Dermis microvascular lymphatic vessel endothelial cell (primary cell): ENCODE measurements around the gene ADM2. TPM values are rescaled to one million over a fixed set of nuclear protein-coding genes. Genes with fewer than 3 reads are reported as not detected.

Experiments
- DNase-seq, 2 donors: peaks; one replicate each; pipeline versions ENCODE4 v3.0.0 to v3.0.0-alpha.2; 2010; ENCODE audit warnings: low read depth in 2 of 2
- total RNA-seq: library from RNA; depleted of rRNA; stranded (reverse); fragments of >200 nt; gene quantifications from 2 replicates; pipeline ENCODE4 v1.2.1, GENCODE V29; 2014

ADM2 gene
- total RNA-seq, 1 donor from 2014 or later, result 0.13 TPM

GRCh38 chr22:50445071-50445879 is 36.1 kb upstream of the ADM2 start:
- DNase-seq, result no peak

- DNase-seq, result no peak
Measured at GRCh38 chr22:50445880-50446707, 35.2 kb upstream of the ADM2 start.

- DNase-seq, result no peak
Measured at GRCh38 chr22:50446708-50447575, 34.4 kb upstream of the ADM2 start.

DNA sequence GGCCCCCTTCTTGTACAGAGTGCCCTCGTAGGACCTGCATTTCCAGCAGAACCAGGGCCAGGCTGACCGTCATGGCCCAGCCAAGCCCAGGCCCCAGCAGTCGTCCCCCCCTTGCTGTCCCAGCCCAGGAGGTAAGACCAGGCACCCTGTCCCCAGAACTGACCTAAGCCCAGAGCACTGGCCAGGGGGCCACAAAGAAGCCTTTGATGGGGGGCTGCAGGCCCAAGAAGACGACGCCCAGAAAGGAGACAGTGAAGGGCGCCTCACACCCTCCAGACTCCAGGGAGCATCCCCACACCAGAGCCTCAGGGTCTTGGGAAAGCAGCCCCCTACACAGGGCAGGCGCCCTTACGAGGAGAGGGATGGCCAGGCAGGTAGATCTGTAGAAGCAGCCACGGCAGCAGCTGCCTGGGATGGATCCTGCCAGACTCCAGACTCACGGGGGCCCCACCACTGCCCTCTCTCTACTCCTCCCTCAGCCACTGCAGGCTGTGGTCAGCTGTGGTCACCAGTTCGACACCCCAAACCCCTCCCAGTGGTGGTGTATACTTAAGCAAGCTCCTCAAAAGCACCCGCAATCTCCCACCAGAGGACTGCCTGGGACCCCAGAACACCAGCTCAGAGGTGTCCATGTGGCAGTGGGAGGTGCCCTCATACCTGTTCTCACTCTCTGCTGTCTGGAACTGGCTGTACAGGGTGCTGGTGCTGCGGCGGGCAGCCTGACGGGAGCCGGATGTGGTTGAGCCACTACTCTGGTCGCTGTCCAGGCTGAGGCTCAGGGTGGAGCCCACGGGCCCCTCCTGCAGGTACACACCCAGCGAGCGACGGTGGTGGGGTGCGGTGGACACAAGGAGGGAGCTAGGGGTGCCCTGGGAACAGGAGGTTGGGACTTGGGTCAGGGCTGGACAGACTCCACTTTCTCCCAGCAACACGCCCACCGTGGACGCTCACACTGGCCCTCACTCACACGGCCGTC is 33.5 kb upstream of the ADM2 start:
- no peak for DNase-seq

DNA sequence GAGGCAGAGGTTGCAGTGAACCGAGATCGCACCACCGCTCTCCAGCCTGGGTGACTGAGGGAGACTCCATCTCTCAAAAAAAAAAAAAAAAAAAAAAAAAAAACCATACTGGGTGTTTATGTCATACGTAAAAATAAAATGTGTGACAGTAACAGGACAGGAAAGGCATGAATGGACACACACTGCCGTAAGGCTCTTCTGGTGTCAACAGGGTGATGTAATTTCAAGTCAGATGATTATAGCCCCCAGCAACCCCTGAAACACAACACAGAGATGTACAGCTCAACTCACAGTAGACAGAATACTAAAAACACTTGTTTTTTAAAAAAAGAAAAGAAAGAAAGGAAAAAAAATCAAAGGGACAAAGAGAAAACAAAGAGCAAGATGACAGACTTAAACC is 28.7 kb upstream of the ADM2 start:
- peak; percentile 15 to 27 for DNase-seq

- no peak for DNase-seq
Measured at GRCh38 chr22:50454556-50455075, 26.7 kb upstream of the ADM2 start.

GRCh38 chr22:50455201-50455600 is 26.1 kb upstream of the ADM2 start:
- DNase-seq, result no peak

GRCh38 chr22:50456026-50456425 is 25.3 kb upstream of the ADM2 start:
- DNase-seq, result no peak

DNA sequence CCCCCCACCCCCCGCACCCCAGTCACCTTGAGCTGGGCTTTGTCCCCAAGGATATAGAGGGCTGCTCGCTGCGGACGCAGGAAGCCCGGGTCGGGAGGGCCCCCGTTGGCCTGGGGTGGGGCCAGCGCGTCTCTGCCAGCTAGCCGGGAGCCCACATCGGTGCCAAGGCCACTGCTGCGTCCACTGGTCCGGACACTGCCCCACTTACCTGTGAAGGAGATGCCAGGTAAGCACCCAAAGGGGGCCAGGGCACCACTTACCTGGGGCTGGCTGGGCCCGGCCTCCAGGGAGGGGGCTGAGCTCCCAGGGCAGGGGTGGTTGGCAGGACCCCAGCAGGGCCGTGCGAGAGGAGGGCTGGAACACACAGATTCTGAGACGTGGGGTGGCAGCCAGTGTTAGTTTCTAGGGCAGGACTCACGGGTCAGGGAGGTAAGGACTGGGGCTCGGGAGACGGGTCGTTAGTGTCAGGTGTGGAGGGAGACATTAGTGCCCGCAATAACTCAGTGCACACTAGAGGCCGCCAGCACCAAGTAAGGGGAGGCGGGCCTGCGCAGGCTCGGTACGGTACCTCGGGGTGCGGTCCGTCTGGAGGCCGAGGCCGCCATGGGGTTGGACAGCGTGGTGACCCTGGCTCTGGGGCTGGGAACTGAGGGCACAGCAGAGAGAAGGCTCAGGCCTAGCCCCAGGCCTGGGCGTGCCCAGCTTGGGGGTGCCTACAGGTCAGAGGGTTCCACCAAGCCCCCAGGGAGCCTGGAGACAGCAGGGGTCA is 24.7 kb upstream of the ADM2 start:
- DNase-seq, result no peak

GRCh38 chr22:50459016-50459415 is 22.3 kb upstream of the ADM2 start:
- DNase-seq, result no peak

- DNase-seq, result no peak
Measured at GRCh38 chr22:50459496-50460140, 21.7 kb upstream of the ADM2 start.

DNA sequence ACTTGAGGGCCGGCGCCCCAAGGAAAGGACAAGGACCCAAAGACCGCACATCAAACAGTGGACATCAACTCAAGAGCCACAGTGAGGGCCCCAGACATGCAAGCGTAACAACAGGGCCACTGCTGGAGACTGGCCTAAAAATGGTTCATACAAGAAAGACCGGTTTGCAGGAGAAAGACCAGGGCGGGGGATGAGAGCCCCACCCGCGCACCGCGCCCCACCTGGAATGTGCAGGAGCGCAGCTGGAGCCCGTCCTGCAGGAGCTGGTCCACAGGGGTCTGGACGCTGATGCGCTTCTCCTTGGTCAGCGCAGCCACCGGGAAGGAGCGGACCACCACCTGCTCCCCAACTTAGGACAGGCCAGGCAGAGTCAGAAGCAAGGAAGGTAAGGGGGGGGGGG is 20.4 kb upstream of the ADM2 start:
- DNase-seq, result no peak

DNA sequence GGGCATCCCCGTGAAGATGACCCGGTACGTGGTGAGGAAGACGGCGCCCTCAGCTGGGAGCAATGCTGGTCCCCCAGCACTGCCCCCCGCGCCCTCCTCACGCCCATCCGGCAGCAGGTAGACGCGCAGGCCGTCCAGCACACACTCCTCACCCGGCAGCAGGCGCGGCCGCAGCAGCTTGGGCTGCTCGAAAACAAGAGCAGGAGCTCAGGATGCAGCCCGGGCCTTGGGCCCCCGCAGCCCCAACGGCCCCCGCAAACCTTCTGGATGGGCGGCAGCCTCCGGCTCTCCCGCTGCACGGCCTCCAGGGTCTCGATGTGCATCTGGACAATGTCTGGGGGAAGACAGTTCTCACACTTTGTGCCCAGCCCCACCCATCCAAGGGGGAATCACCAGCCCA is 19.8 kb upstream of the ADM2 start:
- DNase-seq, result no peak

DNA sequence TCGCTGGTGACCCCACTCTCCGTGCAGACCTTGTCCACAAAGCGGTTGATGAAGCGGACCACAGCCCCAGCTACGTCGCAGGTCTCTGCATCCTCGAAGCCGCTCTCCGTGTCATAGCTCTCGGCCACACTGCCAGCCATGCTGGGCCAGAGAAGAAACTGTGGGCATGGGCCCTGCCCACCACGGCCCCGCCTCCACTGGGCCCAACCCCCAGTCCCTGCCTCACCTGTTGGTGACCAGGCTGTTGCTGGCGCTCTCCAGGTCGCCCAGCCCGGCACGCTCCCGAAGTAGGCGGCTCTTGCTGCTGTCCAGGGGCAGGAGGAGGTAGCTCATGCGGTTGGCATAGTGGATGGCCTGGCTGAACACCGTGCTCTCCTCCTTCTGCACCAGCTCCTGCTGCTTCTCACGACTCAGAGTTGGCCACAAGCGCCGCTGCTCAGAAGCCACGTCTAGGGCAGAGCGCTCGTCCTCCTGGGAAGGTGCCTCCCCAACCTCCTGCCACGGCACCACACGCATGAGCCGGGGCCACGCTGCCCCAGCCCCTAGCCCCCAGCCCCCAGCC is 19.3 kb upstream of the ADM2 start:
- no peak for DNase-seq

DNA sequence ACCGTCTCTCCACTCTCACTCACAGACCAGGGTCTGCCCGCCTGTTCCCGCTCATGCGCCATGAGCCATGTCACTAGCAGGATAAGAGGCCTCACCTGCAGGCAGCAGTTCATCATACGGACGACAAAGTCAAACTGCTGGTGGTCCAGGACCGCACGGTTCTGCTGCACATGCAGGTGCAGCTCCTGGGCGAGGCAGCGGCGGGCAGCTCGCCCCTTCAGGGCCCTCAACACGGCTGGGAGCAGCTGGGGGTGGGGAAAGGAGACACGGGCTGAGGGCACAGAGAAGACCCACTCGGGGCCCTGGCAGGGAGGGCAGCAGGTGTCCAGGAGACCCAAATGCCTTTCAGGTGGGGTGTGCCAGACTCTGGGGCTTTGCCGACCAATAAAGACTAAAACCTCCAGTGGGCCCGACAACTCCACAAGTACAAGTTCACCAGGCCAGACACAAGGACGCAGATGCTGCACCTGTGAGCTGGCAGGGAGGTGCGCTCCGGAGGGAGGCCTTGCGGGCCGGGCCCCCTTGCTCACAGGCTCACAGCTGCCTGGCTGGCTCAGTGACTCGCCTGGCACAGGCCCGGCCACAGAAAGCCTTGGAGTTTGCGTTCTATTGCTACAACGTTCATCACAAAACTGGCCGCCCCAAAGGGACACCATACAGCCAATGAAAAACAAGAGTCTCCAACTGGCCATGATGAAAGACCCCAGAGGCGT is 18.0 kb upstream of the ADM2 start:
- no peak for DNase-seq

DNA sequence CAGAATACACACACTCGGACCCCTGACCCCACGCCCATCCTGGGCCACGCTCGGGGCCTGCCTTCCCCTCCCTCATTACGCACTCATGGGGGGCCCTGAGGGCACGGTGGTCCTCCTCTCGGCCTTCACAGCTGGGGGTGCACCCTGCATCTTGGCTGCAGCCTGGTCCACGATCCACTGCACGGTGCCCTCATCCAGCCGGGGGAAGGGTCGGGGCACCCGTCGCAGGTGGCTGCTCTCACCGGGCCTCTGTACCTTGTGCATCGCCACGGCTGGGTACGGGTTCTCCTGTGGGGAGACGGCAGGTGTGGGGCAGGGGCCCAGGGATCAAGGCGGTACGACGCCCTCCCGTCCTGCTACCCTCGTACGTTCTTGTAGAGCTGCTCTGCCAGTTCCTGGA is 16.9 kb upstream of the ADM2 start:
- DNase-seq, result no peak

DNA sequence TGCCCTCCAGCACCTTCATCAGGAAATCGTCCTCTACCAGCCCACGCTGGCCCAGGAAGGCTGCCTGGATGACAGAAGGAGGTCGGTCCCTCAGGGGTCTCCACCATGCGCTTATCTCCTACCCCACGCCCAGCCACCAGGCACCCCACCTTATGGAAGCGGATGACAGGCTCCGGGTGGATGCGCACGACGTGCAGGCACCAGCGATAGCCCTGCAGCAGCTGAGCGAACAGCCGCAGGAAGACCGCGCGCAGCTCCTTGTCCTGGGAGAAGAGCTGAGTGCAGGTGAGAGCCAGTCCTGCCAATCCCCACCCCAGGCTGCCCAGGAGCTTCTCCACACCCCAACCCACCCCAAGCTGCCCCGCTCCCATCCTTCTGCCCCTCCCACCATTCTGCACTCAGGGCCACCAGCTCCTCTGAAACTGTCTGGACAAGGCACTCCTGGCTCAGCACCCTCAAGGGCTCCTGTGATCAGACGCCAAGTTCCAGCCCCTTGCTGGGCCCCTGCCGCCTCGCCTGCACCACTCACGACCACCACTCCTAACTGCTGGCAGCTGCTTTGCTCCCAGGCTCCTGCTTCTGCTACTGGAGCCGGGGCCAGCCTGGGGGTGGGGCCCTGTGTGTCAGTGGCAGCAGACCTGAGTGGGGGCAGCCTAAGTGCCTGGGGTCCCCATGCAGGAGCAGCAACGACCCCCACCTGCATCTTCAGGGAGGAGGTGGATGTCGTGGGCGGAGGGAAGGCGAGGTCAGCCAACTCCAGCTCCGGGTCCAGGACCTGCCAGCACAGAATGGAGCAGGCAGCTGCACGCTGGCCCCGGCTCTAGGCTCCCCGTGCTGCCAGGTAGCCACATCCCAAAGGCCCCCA is 16.0 kb upstream of the ADM2 start:
- no peak for DNase-seq
